Nephron progenitor cell (in vitro differentiated cells): ENCODE data around the gene IL2RG.

Experiments
- DNase-seq: peaks from one replicate; pipeline ENCODE4 v3.0.0; 2021
- H3K27ac Mint-ChIP-seq: 2 replicates; pipeline ENCODE4 v1.8.0; 2021; ENCODE audit warnings: mild to moderate bottlenecking, moderate library complexity, mixed read lengths
- H3K27me3 Mint-ChIP-seq: 2 replicates; pipeline ENCODE4 v1.8.0; 2021; ENCODE audit warnings: mild to moderate bottlenecking, low read depth, mixed read lengths; ENCODE audit not compliant: poor library complexity
- H3K36me3 Mint-ChIP-seq: 2 replicates; pipeline ENCODE4 v1.8.0; 2021; ENCODE audit warnings: low read depth, mixed read lengths
- H3K4me1 Mint-ChIP-seq: 2 replicates; pipeline ENCODE4 v1.8.0; 2021; ENCODE audit warnings: mixed read lengths
- H3K4me3 Mint-ChIP-seq: 2 replicates; pipeline ENCODE4 v1.8.0; 2021; ENCODE audit warnings: mild to moderate bottlenecking, moderate library complexity, mixed read lengths
- H3K9me3 Mint-ChIP-seq: 2 replicates; pipeline ENCODE4 v1.8.0; 2021; ENCODE audit warnings: mild to moderate bottlenecking, moderate library complexity, mixed read lengths
- TF ChIP-seq, protein P1 (sequence below): fragments of 200-600 bp; sonication (generic); IDR thresholded peaks from 2 replicates; pipeline ENCODE4 v1.5.0; 2021; ENCODE audit warnings: antibody characterized with exemption

Gene IL2RG

DNA sequence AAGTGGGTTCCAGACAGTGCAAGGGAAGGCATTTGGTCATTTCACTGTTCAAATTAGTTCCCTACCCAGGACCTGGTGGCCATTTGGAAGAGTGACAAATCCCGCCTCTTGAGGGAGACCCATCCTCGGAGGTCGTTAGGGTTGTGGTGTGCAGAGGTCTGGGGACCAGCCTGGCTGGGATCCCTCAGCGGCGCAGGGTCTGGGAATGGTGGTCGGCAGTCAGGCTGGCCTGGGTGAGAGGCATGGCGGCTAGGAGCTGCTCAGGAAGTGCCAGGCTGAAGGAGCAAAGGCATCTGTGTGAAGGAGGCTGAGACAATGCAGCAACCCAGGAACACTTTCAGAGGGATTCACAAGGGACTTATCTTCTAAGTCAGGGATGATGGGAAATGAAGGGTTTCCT, 40.0 kb upstream of the IL2RG start:
- no peak overlapping the region for H3K27ac Mint-ChIP-seq
- peaks cover 61% of the 10 kb centered on the region for H3K9me3 Mint-ChIP-seq
- TF ChIP-seq, protein P1, sequence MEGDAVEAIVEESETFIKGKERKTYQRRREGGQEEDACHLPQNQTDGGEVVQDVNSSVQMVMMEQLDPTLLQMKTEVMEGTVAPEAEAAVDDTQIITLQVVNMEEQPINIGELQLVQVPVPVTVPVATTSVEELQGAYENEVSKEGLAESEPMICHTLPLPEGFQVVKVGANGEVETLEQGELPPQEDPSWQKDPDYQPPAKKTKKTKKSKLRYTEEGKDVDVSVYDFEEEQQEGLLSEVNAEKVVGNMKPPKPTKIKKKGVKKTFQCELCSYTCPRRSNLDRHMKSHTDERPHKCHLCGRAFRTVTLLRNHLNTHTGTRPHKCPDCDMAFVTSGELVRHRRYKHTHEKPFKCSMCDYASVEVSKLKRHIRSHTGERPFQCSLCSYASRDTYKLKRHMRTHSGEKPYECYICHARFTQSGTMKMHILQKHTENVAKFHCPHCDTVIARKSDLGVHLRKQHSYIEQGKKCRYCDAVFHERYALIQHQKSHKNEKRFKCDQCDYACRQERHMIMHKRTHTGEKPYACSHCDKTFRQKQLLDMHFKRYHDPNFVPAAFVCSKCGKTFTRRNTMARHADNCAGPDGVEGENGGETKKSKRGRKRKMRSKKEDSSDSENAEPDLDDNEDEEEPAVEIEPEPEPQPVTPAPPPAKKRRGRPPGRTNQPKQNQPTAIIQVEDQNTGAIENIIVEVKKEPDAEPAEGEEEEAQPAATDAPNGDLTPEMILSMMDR = no peak
- no peaks in the 10 kb centered on the region for H3K36me3 Mint-ChIP-seq
- H3K27me3 Mint-ChIP-seq = peaks cover 7% of the 10 kb centered on the region
- no peak overlapping the region for H3K4me3 Mint-ChIP-seq
- no peak for DNase-seq
- peaks cover 59% of the 10 kb centered on the region for H3K4me1 Mint-ChIP-seq

DNA sequence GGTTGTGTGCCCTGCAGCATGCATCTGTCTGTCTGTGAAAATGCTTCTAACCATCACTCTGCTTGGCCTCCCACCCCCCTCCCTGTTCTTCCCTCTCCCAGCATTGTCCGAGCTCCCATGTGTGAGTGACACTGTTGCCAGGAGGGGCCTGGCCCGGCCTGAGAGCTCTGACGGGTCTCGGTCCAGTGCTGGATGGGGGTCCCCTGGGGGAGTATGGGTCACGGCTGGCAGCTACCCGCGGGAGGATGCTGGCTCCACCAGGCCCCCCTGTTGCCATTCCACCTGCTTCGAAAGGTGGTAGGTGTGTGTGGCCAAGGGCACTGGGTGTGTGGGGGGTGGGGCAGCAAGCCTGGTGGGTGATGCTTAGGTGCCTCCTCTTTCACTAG, 36.9 kb upstream of the IL2RG start:
- Mint-ChIP-seq H3K36me3 (no peaks in the 10 kb centered on the region), H3K9me3 (peaks cover 52% of the 10 kb centered on the region), H3K27ac (no peak overlapping the region), H3K4me1 (peaks cover 60% of the 10 kb centered on the region), H3K27me3 (peaks cover 6% of the 10 kb centered on the region), H3K4me3 (no peak overlapping the region)
- TF ChIP-seq, protein P1 = no peak
- DNase-seq = no peak

DNA sequence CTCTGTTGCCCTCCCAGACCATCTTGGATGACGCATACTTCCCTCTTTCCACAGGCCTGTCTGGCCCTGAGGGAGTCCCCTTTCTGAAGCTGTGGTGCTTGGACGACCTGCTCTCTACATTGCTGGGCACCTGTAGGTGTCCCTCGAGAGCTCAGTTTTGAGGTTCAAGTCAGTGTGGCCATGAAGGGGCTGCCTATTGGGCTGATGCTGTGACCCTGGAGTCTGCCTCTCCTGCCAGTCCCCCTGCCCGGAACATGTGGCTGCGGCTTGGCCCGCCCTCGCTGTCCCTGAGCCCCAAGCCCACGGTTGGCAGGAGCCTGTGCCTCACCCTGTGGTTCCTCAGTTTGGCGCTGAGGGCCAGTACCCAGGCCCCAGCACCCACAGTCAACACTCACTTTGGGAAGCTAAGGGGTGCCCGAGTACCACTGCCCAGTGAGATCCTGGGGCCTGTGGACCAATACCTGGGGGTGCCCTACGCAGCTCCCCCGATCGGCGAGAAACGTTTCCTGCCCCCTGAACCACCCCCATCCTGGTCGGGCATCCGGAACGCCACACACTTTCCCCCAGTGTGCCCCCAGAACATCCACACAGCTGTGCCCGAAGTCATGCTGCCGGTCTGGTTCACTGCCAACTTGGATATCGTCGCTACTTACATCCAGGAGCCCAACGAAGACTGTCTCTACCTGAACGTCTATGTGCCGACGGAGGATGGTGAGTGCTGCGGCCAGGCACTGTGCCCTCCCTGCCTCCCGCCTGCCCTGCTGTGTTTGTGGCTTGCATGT, 36.3 kb upstream of the IL2RG start:
- Mint-ChIP-seq H3K36me3 (no peaks in the 10 kb centered on the region), H3K27ac (no peak overlapping the region), H3K4me1 (peaks cover 54% of the 10 kb centered on the region), H3K9me3 (peaks cover 50% of the 10 kb centered on the region), H3K27me3 (peaks cover 3% of the 10 kb centered on the region), H3K4me3 (no peak overlapping the region)
- TF ChIP-seq, protein P1 = no peak
- no peak for DNase-seq

DNA sequence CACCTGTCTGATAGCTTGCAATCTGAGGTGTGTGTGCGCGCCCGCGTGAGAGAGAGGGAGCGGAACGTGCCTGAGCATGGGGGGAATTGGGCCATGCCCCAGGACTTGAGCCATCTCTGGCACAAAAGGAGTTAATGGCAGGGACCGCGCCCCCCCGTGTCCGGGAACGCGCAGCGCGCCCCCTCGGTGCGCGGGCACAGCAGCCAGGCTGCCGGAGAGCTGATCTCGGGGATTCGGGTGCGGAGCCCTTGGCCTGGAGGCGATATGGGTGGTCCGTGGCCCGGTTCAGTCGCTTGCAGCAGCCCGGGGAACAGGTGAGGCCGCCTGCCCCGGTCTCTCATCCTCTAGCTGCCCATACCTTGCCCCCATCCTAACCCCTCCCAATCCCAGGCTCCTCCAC, 33.3 kb upstream of the IL2RG start, which contains the start of gene NLGN3:
Gene NLGN3, plus strand, starts transcription at position 191 of the 400 bp plus-strand sequence. CDS start 2,909 bp downstream, outside the sequence.
- no peak within 1 kb of the TSS for H3K27ac Mint-ChIP-seq
- peaks cover 39% of the 10 kb centered on the region for H3K4me1 Mint-ChIP-seq
- H3K4me3 Mint-ChIP-seq = peak within 1 kb of the TSS; percentile 78
- H3K36me3 Mint-ChIP-seq = no peaks in the 10 kb centered on the region
- peak; percentile 42 for DNase-seq
- H3K27me3 Mint-ChIP-seq = no peaks in the 10 kb centered on the region
- TF ChIP-seq, protein P1 = no peak
- H3K9me3 Mint-ChIP-seq = peaks cover 36% of the 10 kb centered on the region

DNA sequence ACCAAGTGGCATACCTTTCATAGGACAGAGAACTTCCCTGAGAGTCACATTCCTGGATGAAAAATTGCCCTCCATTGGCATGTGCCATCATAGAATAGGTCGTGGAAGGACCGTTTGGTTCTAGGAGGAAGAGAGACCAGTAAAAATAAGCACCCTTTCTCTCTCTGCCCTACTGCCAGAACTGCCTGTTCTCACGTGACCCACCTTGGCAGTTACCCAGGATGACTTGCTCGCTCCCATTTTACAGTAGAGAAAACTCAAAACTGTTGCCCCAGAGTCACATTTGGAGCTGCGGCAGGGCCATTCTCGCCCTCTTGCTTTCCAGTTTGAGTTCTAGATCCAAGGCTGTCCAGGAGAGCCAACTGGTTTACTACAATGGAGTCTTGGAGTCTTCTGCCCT, 32.1 kb upstream of the IL2RG start:
- no peak for DNase-seq
- Mint-ChIP-seq H3K9me3 (peaks cover 38% of the 10 kb centered on the region), H3K36me3 (peaks cover 11% of the 10 kb centered on the region), H3K4me1 (peaks cover 32% of the 10 kb centered on the region), H3K4me3 (no peak overlapping the region), H3K27ac (no peak overlapping the region), H3K27me3 (peaks cover 2% of the 10 kb centered on the region)
- TF ChIP-seq, protein P1 = no peak

DNA sequence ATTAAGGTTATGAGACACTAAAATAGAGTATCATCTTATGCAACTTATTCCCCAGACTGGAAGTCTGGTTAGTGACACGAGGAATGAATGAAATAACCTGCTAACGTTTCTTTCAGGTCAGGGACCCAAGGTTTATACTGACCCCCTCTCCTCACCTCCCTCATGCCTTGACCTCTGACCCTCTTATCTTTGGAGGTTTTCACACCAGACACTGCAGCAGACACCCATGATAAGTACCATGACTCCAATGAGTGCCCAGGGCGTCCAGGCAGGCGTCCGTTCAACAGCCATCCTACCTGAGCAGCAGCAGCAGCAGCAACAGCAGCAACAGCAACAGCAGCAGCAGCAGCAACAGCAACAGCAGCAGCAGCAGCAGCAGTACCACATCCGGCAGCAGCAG, 29.1 kb upstream of the IL2RG start:
- no peak for DNase-seq
- Mint-ChIP-seq H3K4me1 (peaks cover 10% of the 10 kb centered on the region), H3K36me3 (peaks cover 36% of the 10 kb centered on the region), H3K9me3 (peaks cover 46% of the 10 kb centered on the region), H3K27ac (no peak overlapping the region), H3K4me3 (no peak overlapping the region), H3K27me3 (peaks cover 2% of the 10 kb centered on the region)
- TF ChIP-seq, protein P1 = no peak
